Mucosa of descending colon (tissue), 3 donors: ENCODE results near the gene RBBP8NL. TPM values are rescaled to one million over a fixed set of nuclear protein-coding genes. Genes with fewer than 3 reads are reported as not detected.

Source experiments
- ATAC-seq: fragments of 200-7000 bp; cut with Tn5 transposase; one replicate; pipeline ENCODE4 v1.9.1; 2020; ENCODE audit warnings: mild to moderate bottlenecking, moderate library complexity
- DNase-seq, 3 donors: peaks; one replicate each; pipeline ENCODE4 v3.0.0-alpha.2; 2020
- H3K36me3 ChIP-seq: fragments of 200-600 bp; one replicate; pipeline ENCODE4 v1.8.0; 2021; ENCODE audit warnings: low read depth, mild to moderate bottlenecking
- H3K4me1 ChIP-seq: fragments of 200-600 bp; one replicate; pipeline ENCODE4 v1.8.0; 2021; ENCODE audit warnings: low read depth, mild to moderate bottlenecking
- H3K4me3 ChIP-seq: fragments of 200-600 bp; one replicate; pipeline ENCODE4 v1.8.0; 2021; ENCODE audit warnings: mild to moderate bottlenecking
- H3K9me3 ChIP-seq: fragments of 200-600 bp; one replicate; pipeline ENCODE4 v1.8.0; 2021; ENCODE audit warnings: mild to moderate bottlenecking
- intact Hi-C, 2 donors: fragments of 100-400 bp; cut with DNase I in 1 of 2; cut with micrococcal nuclease in 1 of 2; formaldehyde crosslinking; loops; one replicate each; pipeline versions ENCODE4 v1.11.0 to v1.11.1; 2022; cut with DNase I, micrococcal nuclease
- total RNA-seq, 3 donors: library from RNA; stranded (reverse); fragmentation: NEBNext Ultra II Directional in 2 of 3; extraction: Animal tissue kit (Norgen Biotek cat#: 25700) in 2 of 3; gene quantifications; one replicate each; pipeline versions ENCODE4 v1.2.1 to v1.2.4, GENCODE V29; 2021 to 2023
- TF ChIP-seq, protein P1 (sequence below): fragments of 200-600 bp; IDR thresholded peaks from one replicate; pipeline ENCODE4 v1.8.0; 2022; ENCODE audit warnings: antibody characterized with exemption, mild to moderate bottlenecking
- donor health status: DM: no; HTN: no; CAD: no; lungs with moderate emphysema.
- donor health status: DM: no; HTN: no; CAD: no.
- donor health status: DM: no; HTN: yes; CAD: no.

RBBP8NL gene
- total RNA-seq, 3 donors from 2014 or later = 2.3 to 7.0 (median 5.1) TPM

DNA sequence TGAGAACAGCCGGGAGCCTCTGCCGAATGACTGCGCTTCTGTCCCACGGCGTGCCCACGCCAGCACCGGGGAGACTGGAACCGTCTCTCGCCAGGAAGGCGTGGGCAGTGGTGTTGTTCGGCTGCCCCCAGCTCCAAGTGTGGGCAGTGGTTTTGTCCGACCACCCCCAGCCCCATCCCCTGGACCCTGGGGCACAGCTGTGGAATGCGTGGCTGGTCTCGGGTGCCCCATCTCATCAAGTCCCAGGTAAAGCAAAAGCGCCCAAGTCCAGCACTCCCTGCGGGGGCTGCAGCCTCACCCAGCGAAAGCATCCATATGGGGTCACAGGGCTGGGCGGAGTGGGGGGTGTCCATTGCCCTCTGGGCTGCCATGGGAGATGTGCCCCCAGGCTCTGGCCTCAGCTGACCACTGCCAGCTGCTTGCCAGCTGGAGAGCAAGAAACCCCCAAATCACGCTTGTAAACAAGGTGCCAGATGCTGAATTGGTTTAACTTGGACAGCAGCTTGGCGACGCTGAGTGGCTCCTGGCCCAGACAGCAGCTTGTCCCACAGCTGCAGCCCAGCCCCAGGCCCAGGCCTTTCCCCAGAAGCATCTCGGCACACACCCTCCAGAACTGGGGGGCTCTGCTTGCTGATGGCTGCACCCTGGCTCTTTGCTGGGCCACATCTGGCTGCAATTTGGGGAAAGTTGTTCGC is 24.7 kb downstream of the RBBP8NL start:
- DNase-seq = no peak
- intact Hi-C loops = no loop called here
- TF ChIP-seq, protein P1, sequence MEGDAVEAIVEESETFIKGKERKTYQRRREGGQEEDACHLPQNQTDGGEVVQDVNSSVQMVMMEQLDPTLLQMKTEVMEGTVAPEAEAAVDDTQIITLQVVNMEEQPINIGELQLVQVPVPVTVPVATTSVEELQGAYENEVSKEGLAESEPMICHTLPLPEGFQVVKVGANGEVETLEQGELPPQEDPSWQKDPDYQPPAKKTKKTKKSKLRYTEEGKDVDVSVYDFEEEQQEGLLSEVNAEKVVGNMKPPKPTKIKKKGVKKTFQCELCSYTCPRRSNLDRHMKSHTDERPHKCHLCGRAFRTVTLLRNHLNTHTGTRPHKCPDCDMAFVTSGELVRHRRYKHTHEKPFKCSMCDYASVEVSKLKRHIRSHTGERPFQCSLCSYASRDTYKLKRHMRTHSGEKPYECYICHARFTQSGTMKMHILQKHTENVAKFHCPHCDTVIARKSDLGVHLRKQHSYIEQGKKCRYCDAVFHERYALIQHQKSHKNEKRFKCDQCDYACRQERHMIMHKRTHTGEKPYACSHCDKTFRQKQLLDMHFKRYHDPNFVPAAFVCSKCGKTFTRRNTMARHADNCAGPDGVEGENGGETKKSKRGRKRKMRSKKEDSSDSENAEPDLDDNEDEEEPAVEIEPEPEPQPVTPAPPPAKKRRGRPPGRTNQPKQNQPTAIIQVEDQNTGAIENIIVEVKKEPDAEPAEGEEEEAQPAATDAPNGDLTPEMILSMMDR = no peak
- ATAC-seq = no peak
- no peaks in the 10 kb centered on the region for H3K36me3 ChIP-seq
- H3K4me3 ChIP-seq = no peak overlapping the region
- peaks cover 17% of the 10 kb centered on the region for H3K4me1 ChIP-seq
- no peaks in the 10 kb centered on the region for H3K9me3 ChIP-seq

GRCh38 chr20:62401331-62401779 is 26.0 kb downstream of the RBBP8NL start:
- ATAC-seq (no peak), DNase-seq (no peak)
- Histone ChIP-seq H3K36me3 (no peaks in the 10 kb centered on the region), H3K9me3 (no peaks in the 10 kb centered on the region), H3K4me1 (peaks cover 11% of the 10 kb centered on the region), H3K4me3 (no peak overlapping the region)
- intact Hi-C loops = no loop called here
- TF ChIP-seq, protein P1 = no peak

DNA sequence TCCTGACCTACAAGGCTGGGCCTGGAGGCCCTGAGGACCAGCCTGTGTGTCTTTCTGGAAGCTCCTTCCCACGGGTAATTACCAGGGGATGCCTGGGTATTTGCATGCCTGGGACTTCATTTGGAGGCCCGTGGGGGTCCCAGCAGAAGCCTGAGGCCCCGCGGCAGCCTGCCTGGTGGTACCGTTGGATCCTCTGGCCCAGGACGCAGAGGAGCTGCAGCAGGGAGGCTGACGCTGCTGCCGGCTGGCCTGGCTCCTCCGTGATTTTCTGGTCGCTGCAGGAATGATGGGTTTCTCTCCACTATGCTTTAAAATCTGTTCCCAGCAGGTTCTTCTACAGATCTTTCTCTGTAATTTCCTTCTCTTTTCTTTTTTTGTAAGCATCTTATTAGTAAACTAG is 26.8 kb downstream of the RBBP8NL start:
- Histone ChIP-seq H3K36me3 (no peaks in the 10 kb centered on the region), H3K9me3 (no peaks in the 10 kb centered on the region), H3K4me1 (peaks cover 3% of the 10 kb centered on the region), H3K4me3 (no peak overlapping the region)
- DNase-seq (no peak), ATAC-seq (no peak)
- TF ChIP-seq, protein P1 = no peak
- intact Hi-C loops = no loop called here

- Histone ChIP-seq H3K4me1 (no peaks in the 10 kb centered on the region), H3K36me3 (no peaks in the 10 kb centered on the region), H3K4me3 (no peak overlapping the region), H3K9me3 (no peaks in the 10 kb centered on the region)
- TF ChIP-seq, protein P1 = no peak
- intact Hi-C loops = no loop called here
- DNase-seq (no peak), ATAC-seq (no peak)
These were observed 27.3 kb downstream of the RBBP8NL start for GRCh38 chr20:62400021-62400420.

GRCh38 chr20:62398120-62398821 is 29.1 kb downstream of the RBBP8NL start:
- H3K9me3 ChIP-seq = no peaks in the 10 kb centered on the region
- H3K4me3 ChIP-seq = no peak overlapping the region
- no peaks in the 10 kb centered on the region for H3K36me3 ChIP-seq
- ATAC-seq (no peak), DNase-seq (no peak)
- intact Hi-C loops = no loop called here
- H3K4me1 ChIP-seq = no peaks in the 10 kb centered on the region
- TF ChIP-seq, protein P1 = no peak
